HuH-7 (cell line): ENCODE measurements around the gene TMEM179.
"Not testable (repeated sequence)": the region's sequence is repeated elsewhere in the genome, so short reads cannot be mapped to it uniquely, and the experiment has no call there.

Experiments used
- DNase-seq: peaks from one replicate; pipeline ENCODE4 v3.0.0; 2011; ENCODE audit warnings: low spot score

Gene TMEM179

GRCh38 chr14:104604458-104605449 is at the start of gene TMEM179:
TSS of gene TMEM179 (minus strand) at chr14:104604772. CDS start at chr14:104604741, 31 bp downstream.
- no peak for DNase-seq

- DNase-seq: no peak
These were observed 49.5 kb upstream of the TMEM179 start for GRCh38 chr14:104654119-104654518.

- not testable (repeated sequence) for DNase-seq
These were observed 48.8 kb upstream of the TMEM179 start for GRCh38 chr14:104653130-104653920.

GRCh38 chr14:104652386-104652785 is 47.8 kb upstream of the TMEM179 start:
- DNase-seq: no peak

GRCh38 chr14:104651876-104652260 is 47.3 kb upstream of the TMEM179 start:
- no peak for DNase-seq

GRCh38 chr14:104650981-104651875 is 46.7 kb upstream of the TMEM179 start:
- no peak for DNase-seq

GRCh38 chr14:104650057-104650980 is 45.7 kb upstream of the TMEM179 start:
- DNase-seq: peak; percentile 94

GRCh38 chr14:104647467-104648043 is 43.0 kb upstream of the TMEM179 start:
- no peak for DNase-seq

GRCh38 chr14:104644656-104645378 is 40.2 kb upstream of the TMEM179 start:
- DNase-seq: no peak

GRCh38 chr14:104644091-104644635 is 39.6 kb upstream of the TMEM179 start:
- DNase-seq: no peak

GRCh38 chr14:104643306-104643705 is 38.7 kb upstream of the TMEM179 start:
- DNase-seq: no peak

GRCh38 chr14:104642540-104642868 is 37.9 kb upstream of the TMEM179 start:
- DNase-seq: no peak

- DNase-seq: no peak
These were observed 37.4 kb upstream of the TMEM179 start for GRCh38 chr14:104641753-104642539.

GRCh38 chr14:104640681-104641080 is 36.1 kb upstream of the TMEM179 start:
- DNase-seq: no peak

- peak; percentile 95 for DNase-seq
These were observed 35.4 kb upstream of the TMEM179 start for GRCh38 chr14:104639885-104640548.

GRCh38 chr14:104639471-104639870 is 34.9 kb upstream of the TMEM179 start:
- DNase-seq: no peak

- DNase-seq: no peak
These were observed 34.4 kb upstream of the TMEM179 start for GRCh38 chr14:104638927-104639450.

- DNase-seq: no peak
These were observed 33.6 kb upstream of the TMEM179 start for GRCh38 chr14:104638190-104638589.
